Mesenchymal stem cell (in vitro differentiated cells and primary cell): Measurements from ENCODE around the gene MTO1. TPM values are rescaled to one million over a fixed set of nuclear protein-coding genes. Genes with fewer than 3 reads are reported as not detected.

Experiments used
- DNase-seq: peaks from one replicate; pipeline ENCODE4 v3.0.0-alpha.2; 2013
- H2AFZ ChIP-seq: one replicate; pipeline ENCODE4 v1.6.1; 2013; ENCODE audit warnings: low read depth, mild to moderate bottlenecking, control low read depth, inconsistent platforms, low read length, moderate library complexity
- H2AK5ac ChIP-seq: 2 replicates; pipeline ENCODE4 v1.6.1; 2013; ENCODE audit warnings: low read length, moderate library complexity, mild to moderate bottlenecking, inconsistent platforms; ENCODE audit not compliant: severe bottlenecking
- H2BK120ac ChIP-seq: one replicate; pipeline ENCODE4 v1.6.1; 2013; ENCODE audit warnings: low read depth, mild to moderate bottlenecking, inconsistent platforms, low read length, moderate library complexity
- H2BK12ac ChIP-seq, 2 experiments: one replicate each; pipeline ENCODE4 v1.6.1; 2013; ENCODE audit warnings: inconsistent platforms in 2 of 2, low read length in 2 of 2, mild to moderate bottlenecking in 2 of 2, moderate library complexity in 2 of 2, control low read depth in 1 of 2
- H2BK15ac ChIP-seq: one replicate; pipeline ENCODE4 v1.6.1; 2013; ENCODE audit warnings: mild to moderate bottlenecking, low read depth, inconsistent platforms; ENCODE audit not compliant: poor library complexity, severe bottlenecking
- H2BK5ac ChIP-seq: 2 replicates; pipeline ENCODE4 v1.6.1; 2013; ENCODE audit warnings: low read depth, mild to moderate bottlenecking, low read length, control low read depth, inconsistent platforms; ENCODE audit not compliant: poor library complexity, severe bottlenecking
- H3K14ac ChIP-seq, 2 experiments: one replicate each; pipeline ENCODE4 v1.6.1; 2013; ENCODE audit warnings: inconsistent platforms in 2 of 2, low read length in 2 of 2, control low read depth in 1 of 2, mild to moderate bottlenecking in 1 of 2, moderate library complexity in 1 of 2
- H3K18ac ChIP-seq, 2 experiments: one replicate each; pipeline ENCODE4 v1.6.1; 2013; ENCODE audit warnings: inconsistent platforms in 2 of 2, low read length in 2 of 2, control low read depth in 1 of 2, low read depth in 1 of 2, mild to moderate bottlenecking in 1 of 2
- H3K23ac ChIP-seq, 2 experiments: one replicate each; pipeline ENCODE4 v1.6.1; 2013; ENCODE audit warnings: inconsistent platforms in 2 of 2, low read length in 2 of 2, mild to moderate bottlenecking in 2 of 2, moderate library complexity in 2 of 2, control low read depth in 1 of 2
- H3K27ac ChIP-seq: 2 replicates; pipeline ENCODE4 v1.5.1; 2013; ENCODE audit warnings: mild to moderate bottlenecking, moderate library complexity, low read length, control low read depth, inconsistent platforms; ENCODE audit not compliant: poor library complexity, severe bottlenecking
- H3K27me3 ChIP-seq, 2 experiments: 2 replicates each; pipeline versions ENCODE4 v1.6.1 to v1.7.0; 2013; ENCODE audit warnings: low read length in 2 of 2, mild to moderate bottlenecking in 2 of 2, moderate library complexity in 2 of 2, control low read depth in 1 of 2, inconsistent platforms in 1 of 2; ENCODE audit not compliant: control insufficient read depth in 1 of 2, insufficient read depth in 1 of 2
- H3K36me3 ChIP-seq, 2 experiments: 2 replicates each; pipeline versions ENCODE4 v1.6.1 to v1.7.0; 2013; ENCODE audit warnings: low read length in 2 of 2, control low read depth in 1 of 2, inconsistent platforms in 1 of 2, low read depth in 1 of 2, mild to moderate bottlenecking in 1 of 2; ENCODE audit not compliant: insufficient read depth in 2 of 2, control insufficient read depth in 1 of 2
- H3K4ac ChIP-seq, 2 experiments: one replicate each; pipeline ENCODE4 v1.6.1; 2013; ENCODE audit warnings: inconsistent platforms in 2 of 2, low read length in 2 of 2, mild to moderate bottlenecking in 2 of 2, moderate library complexity in 2 of 2, control low read depth in 1 of 2, low read depth in 1 of 2
- H3K4me1 ChIP-seq: 2 replicates; pipeline ENCODE4 v1.6.1; 2013; ENCODE audit warnings: low read depth, low read length, control low read depth; ENCODE audit not compliant: control insufficient read depth, insufficient read depth
- H3K4me2 ChIP-seq: 2 replicates; pipeline ENCODE4 v1.6.1; 2013; ENCODE audit warnings: low read length, mild to moderate bottlenecking, inconsistent platforms; ENCODE audit not compliant: poor library complexity, severe bottlenecking
- H3K4me3 ChIP-seq, 2 experiments: 2 replicates each; pipeline versions ENCODE4 v1.5.1 to v1.7.0; 2013; ENCODE audit warnings: low read length in 2 of 2, mild to moderate bottlenecking in 2 of 2, control low read depth in 1 of 2, low read depth in 1 of 2; ENCODE audit not compliant: insufficient read depth in 1 of 2
- H3K79me1 ChIP-seq: replicated peaks from 2 replicates; pipeline ENCODE4 v1.6.1; 2013; ENCODE audit warnings: mild to moderate bottlenecking, control low read depth, low read length, inconsistent platforms; ENCODE audit not compliant: poor library complexity, severe bottlenecking
- H3K9ac ChIP-seq: 2 replicates; pipeline ENCODE4 v1.7.0; 2013; ENCODE audit warnings: mild to moderate bottlenecking, low read length, moderate library complexity
- H3K9me3 ChIP-seq: 2 replicates; pipeline ENCODE4 v1.7.0; 2013; ENCODE audit warnings: mild to moderate bottlenecking, low read length; ENCODE audit not compliant: control insufficient read depth
- H4K8ac ChIP-seq: one replicate; pipeline ENCODE4 v1.6.1; 2013; ENCODE audit warnings: inconsistent platforms, mild to moderate bottlenecking, low read length, moderate library complexity
- H4K91ac ChIP-seq: one replicate; pipeline ENCODE4 v1.6.1; 2013; ENCODE audit warnings: mild to moderate bottlenecking, low read length, inconsistent platforms
- WGBS: methylation state at CpG from one replicate; pipeline ENCODE4 v1.1.7; 2013; ENCODE audit warnings: mixed read lengths; 5-methylcytosine and 5-hydroxymethylcytosine counted together
- small RNA-seq: library from polyadenylated mRNA; stranded (forward); fragments of <200 nt; extraction: miRNeasy Mini kit (QIAGEN cat#:217004); gene quantifications from one replicate; pipeline ENCODE3, GENCODE V24; 2013; ENCODE audit warnings: low read depth

Gene MTO1

DNA sequence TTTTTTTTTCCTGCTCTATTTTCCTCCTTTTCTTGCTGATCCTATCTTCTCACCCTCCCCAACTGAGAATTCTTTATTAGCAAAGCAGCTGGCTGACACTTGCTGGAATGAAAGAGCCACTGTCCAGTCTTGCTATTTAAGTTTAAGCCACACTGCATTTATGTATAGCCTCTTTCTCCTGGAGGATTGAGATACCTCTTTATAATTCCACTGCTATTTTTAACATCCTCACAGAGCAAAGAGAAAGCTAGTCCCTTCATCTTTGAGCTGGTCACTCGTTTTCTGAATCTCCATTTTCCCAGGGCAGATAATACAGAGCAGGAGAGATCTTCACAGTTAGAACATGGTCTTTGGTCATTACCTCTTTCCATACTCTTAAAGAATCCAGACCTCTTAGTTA, 95.3 kb downstream of the MTO1 start:
- 86% methylated on average over 1 of the region's 1 CpG for WGBS
- H2AK5ac ChIP-seq = no peak overlapping the region
- no peak overlapping the region for H2AFZ ChIP-seq
- no peak overlapping the region for H3K14ac ChIP-seq
- no peak overlapping the region for H3K4ac ChIP-seq
- no peak overlapping the region for H2BK15ac ChIP-seq
- no peak overlapping the region for H3K4me3 ChIP-seq
- no peak overlapping the region for H2BK12ac ChIP-seq
- no peak overlapping the region for H3K9ac ChIP-seq
- H3K23ac ChIP-seq = no peak overlapping the region
- H3K27ac ChIP-seq = no peak overlapping the region
- H2BK120ac ChIP-seq = no peak overlapping the region
- H3K18ac ChIP-seq = no peak overlapping the region
- no peaks in the 10 kb centered on the region for H3K36me3 ChIP-seq
- no peaks in the 10 kb centered on the region for H3K9me3 ChIP-seq
- H2BK5ac ChIP-seq = no peak overlapping the region
- H3K79me1 ChIP-seq = no peaks in the 10 kb centered on the region
- no peak overlapping the region for H4K8ac ChIP-seq
- no peak overlapping the region for H4K91ac ChIP-seq
- H3K4me2 ChIP-seq = no peak overlapping the region
- no peak for DNase-seq
- no peaks in the 10 kb centered on the region for H3K27me3 ChIP-seq
- no peaks in the 10 kb centered on the region for H3K4me1 ChIP-seq

Small RNA genes lying within 50 kb of the gene (small RNA-seq; reads per million reads assigned to genes)
- not detected for gene AL603910.2
- not detected for gene RN7SL827P
- gene RNU6-975P = not detected
